GM12878 (cell line): ENCODE data around the gene NOL4L. TPM values are rescaled to one million over a fixed set of nuclear protein-coding genes. Genes with fewer than 3 reads are reported as not detected.

ENCODE experiments used
- ATAC-seq: fragments of 200-7000 bp; cut with Tn5 transposase; 3 replicates; pipeline ENCODE4 v1.9.1; 2020; ENCODE audit warnings: mild to moderate bottlenecking, moderate library complexity
- BruUV-seq: library from RNA; stranded (reverse); fragments of 400-500 nt; replicated peaks from 2 replicates; lab custom pipeline; 2021; lab: Mats Ljungman, UMichigan
- CTCF ChIA-PET: fragments of 300-600 bp; sonication (Branson Sonifier 250); formaldehyde crosslinking; extraction: SDS; loops from one replicate; lab custom pipeline; 2021; ENCODE audit warnings: inconsistent platforms; lab: Yijun Ruan, JAX
- POLR2A ChIA-PET: fragments of 350-600 bp; formaldehyde crosslinking; extraction: SDS; loops from one replicate; lab custom pipeline; 2021; ENCODE audit warnings: inconsistent platforms; lab: Charles Lee
- RAD21 ChIA-PET: fragments of 300-600 bp; sonication (Branson Sonifier 250); formaldehyde crosslinking; loops from one replicate; lab custom pipeline; 2023; ENCODE audit warnings: antibody characterized with exemption; ENCODE audit not compliant: unreplicated experiment; lab: Charles Lee
- SMC1A ChIA-PET: fragments of 300-600 bp; sonication (Branson Sonifier 250); formaldehyde crosslinking; loops from one replicate; lab custom pipeline; 2023; ENCODE audit not compliant: unreplicated experiment, uncharacterized antibody; lab: Charles Lee
- DNase-seq: peaks from one replicate; pipeline ENCODE4 v3.0.0-alpha.2; 2011; ENCODE audit warnings: low read depth, low spot score
- FAIRE-seq: peaks from 3 replicates; lab custom pipeline; 2011; peaks lifted over from hg19 to GRCh38; lab: Jason Lieb, UNC
- H2AFZ ChIP-seq: 2 replicates; pipeline ENCODE4 v1.6.0; 2011; ENCODE audit warnings: low read depth, low read length, control low read depth; ENCODE audit not compliant: control insufficient read depth
- H3K27ac ChIP-seq: 2 replicates; pipeline ENCODE4 v1.5.1; 2011; ENCODE audit warnings: control low read depth; ENCODE audit not compliant: control insufficient read depth, insufficient read depth
- H3K27me3 ChIP-seq, 2 experiments: replicated peaks in 1 of 2; 2 replicates each; pipeline versions ENCODE4 v1.6.0 to v1.6.1; 2011; ENCODE audit warnings: low read length in 1 of 2; ENCODE audit not compliant: control insufficient read depth in 2 of 2, insufficient read depth in 2 of 2
- H3K36me3 ChIP-seq, 2 experiments: 2 replicates each; pipeline ENCODE4 v1.5.1; 2011; ENCODE audit warnings: low read length in 1 of 2; ENCODE audit not compliant: control insufficient read depth in 2 of 2, insufficient read depth in 2 of 2
- H3K4me1 ChIP-seq: 2 replicates; pipeline ENCODE4 v1.6.1; 2011; ENCODE audit warnings: mild to moderate bottlenecking, low read length, moderate library complexity, mixed read lengths; ENCODE audit not compliant: control insufficient read depth, insufficient read depth
- H3K4me2 ChIP-seq: 2 replicates; pipeline ENCODE4 v1.6.0; 2011; ENCODE audit warnings: control low read depth; ENCODE audit not compliant: control insufficient read depth, insufficient read depth
- H3K4me3 ChIP-seq: fragments of 200-600 bp; sonication (generic); 2 replicates; pipeline ENCODE4 v1.5.1; 2016
- H3K79me2 ChIP-seq: 2 replicates; pipeline ENCODE4 v1.6.0; 2011; ENCODE audit warnings: low read length; ENCODE audit not compliant: control insufficient read depth, insufficient read depth
- H3K9ac ChIP-seq: 2 replicates; pipeline ENCODE4 v1.8.0; 2011; ENCODE audit warnings: low read length, control low read depth, mixed read lengths; ENCODE audit not compliant: control insufficient read depth, insufficient read depth
- H3K9me3 ChIP-seq: replicated peaks from 3 replicates; pipeline ENCODE4 v1.5.1; 2011; ENCODE audit warnings: mild to moderate bottlenecking, low read length; ENCODE audit not compliant: control insufficient read depth, insufficient read depth
- H4K20me1 ChIP-seq: 2 replicates; pipeline ENCODE4 v1.6.0; 2011; ENCODE audit not compliant: control insufficient read depth, insufficient read depth
- BACH1 ChIP-seq: fragments of 450-650 bp; IDR thresholded peaks from 2 replicates; pipeline ENCODE4 v1.6.1; 2017; ENCODE audit warnings: mild to moderate bottlenecking, borderline replicate concordance
- CBFB ChIP-seq: IDR thresholded peaks from 2 replicates; pipeline ENCODE4 v1.6.1; 2016; ENCODE audit warnings: antibody characterized with exemption, low read depth
- CHD2 ChIP-seq: IDR thresholded peaks from 2 replicates; pipeline ENCODE4 v1.6.1; 2011; ENCODE audit warnings: low read depth, low read length, improper control_type of control experiment, borderline replicate concordance
- HCFC1 ChIP-seq: fragments of 150-350 bp; IDR thresholded peaks from 2 replicates; pipeline ENCODE4 v1.6.1; 2014; ENCODE audit warnings: low read length
- HDGF ChIP-seq: fragments of 450-650 bp; IDR thresholded peaks from 2 replicates; pipeline ENCODE4 v1.6.1; 2016; ENCODE audit warnings: antibody characterized with exemption
- JUNB ChIP-seq: IDR thresholded peaks from 2 replicates; pipeline ENCODE4 v1.6.1; 2016; ENCODE audit warnings: antibody characterized with exemption, mild to moderate bottlenecking
- MXI1 ChIP-seq: fragments of 150-350 bp; IDR thresholded peaks from 2 replicates; pipeline ENCODE4 v1.6.1; 2011; ENCODE audit warnings: low read depth, mild to moderate bottlenecking, inconsistent platforms, low read length, improper control_type of control experiment
- NFYA ChIP-seq: IDR thresholded peaks from 2 replicates; pipeline ENCODE4 v1.6.1; 2011; ENCODE audit warnings: low read depth, mild to moderate bottlenecking, low read length, improper control_type of control experiment, borderline replicate concordance
- NFYB ChIP-seq: IDR thresholded peaks from 2 replicates; pipeline ENCODE4 v1.6.1; 2011; ENCODE audit warnings: low read depth, mild to moderate bottlenecking, low read length, improper control_type of control experiment, moderate library complexity; ENCODE audit not compliant: insufficient read depth
- RAD51 ChIP-seq: fragments of 450-650 bp; IDR thresholded peaks from 2 replicates; pipeline ENCODE4 v1.6.1; 2016; ENCODE audit warnings: moderate library complexity, mild to moderate bottlenecking, inconsistent platforms
- RFX5 ChIP-seq: IDR thresholded peaks from 2 replicates; pipeline ENCODE4 v1.6.1; 2011; ENCODE audit warnings: low read depth, low read length, improper control_type of control experiment
- SMAD1 ChIP-seq: fragments of 450-650 bp; IDR thresholded peaks from 2 replicates; pipeline ENCODE4 v1.6.1; 2018; ENCODE audit warnings: mild to moderate bottlenecking, low read depth; ENCODE audit not compliant: partially characterized antibody
- SPI1 ChIP-seq: IDR thresholded peaks from 2 replicates; pipeline ENCODE4 v1.6.1; 2011; ENCODE audit warnings: low read depth, mild to moderate bottlenecking, low read length, moderate library complexity, borderline replicate concordance; ENCODE audit not compliant: insufficient read depth
- TBL1XR1 ChIP-seq: IDR thresholded peaks from 2 replicates; pipeline ENCODE4 v1.6.1; 2012; ENCODE audit warnings: low read depth, low read length, improper control_type of control experiment
- TCF12 ChIP-seq: IDR thresholded peaks from 2 replicates; pipeline ENCODE4 v1.6.1; 2011; ENCODE audit warnings: low read depth, mild to moderate bottlenecking, low read length
- YY1 ChIP-seq: IDR thresholded peaks from 2 replicates; pipeline ENCODE4 v1.6.1; 2011; ENCODE audit warnings: low read depth, mild to moderate bottlenecking, low read length
- ZSCAN29 ChIP-seq: fragments of 450-650 bp; IDR thresholded peaks from 2 replicates; pipeline ENCODE4 v1.6.1; 2017; ENCODE audit warnings: mild to moderate bottlenecking, moderate library complexity
- WGBS: methylation state at CpG from one replicate; pipeline ENCODE4 v1.1.6; 2016; ENCODE audit warnings: low lambda C conversion rate; ENCODE audit not compliant: insufficient replicate concordance, insufficient coverage; ENCODE audit errors: missing lambda C conversion rate; 5-methylcytosine and 5-hydroxymethylcytosine counted together
- in situ Hi-C: fragments of 300-500 bp; cut with MboI; formaldehyde crosslinking; loops from 9 replicates; pipeline ENCODE4 v1.14.3; 2018; ENCODE audit warnings: mixed read lengths
- intact Hi-C: fragments of 100-400 bp; cut with micrococcal nuclease; formaldehyde crosslinking; loops from one replicate; pipeline ENCODE4 v1.14.2; 2022; ENCODE audit not compliant: unreplicated experiment
- polyA plus RNA-seq, 11 experiments: library from polyadenylated mRNA; depleted of rRNA in 4 of 11; unstranded in 6 of 11; stranded (reverse) in 5 of 11; fragments of >200 nt; fragmentation: Nextera tagmentation in 4 of 11; fragmentation: Illumina TruSeq in 1 of 11; extraction: Ambion mirVana in 4 of 11; extraction: Trizol in 1 of 11; gene quantifications; 1 replicate in 1 of 11; 2 replicates in 10 of 11; pipeline versions ENCODE4 v1.2.1 to v1.2.3, GENCODE V29; 2011 to 2016; ENCODE audit warnings: inconsistent platforms in 2 of 11, missing spikeins in 2 of 11, low read depth in 1 of 11
- total RNA-seq, 4 experiments: library from RNA; depleted of rRNA in 3 of 4; stranded (reverse); fragments of >200 nt in 3 of 4; fragmentation: Illumina TruSeq in 1 of 4; extraction: Trizol in 1 of 4; gene quantifications; 2 replicates each; pipeline versions ENCODE4 v1.2.1 to v1.2.3, GENCODE V29; 2013 to 2021
- TF ChIP-seq, protein P1 (sequence below): fragments of 450-650 bp; IDR thresholded peaks from 2 replicates; pipeline ENCODE4 v1.6.1; 2017; ENCODE audit warnings: low read depth, mild to moderate bottlenecking, moderate library complexity
- TF ChIP-seq, protein P2 (sequence below): fragments of 450-650 bp; formaldehyde crosslinking; IDR thresholded peaks from 2 replicates; pipeline ENCODE4 v1.4.0; 2022; ENCODE audit warnings: mild to moderate bottlenecking, moderate library complexity

NOL4L gene
- total and polyA plus RNA-seq, 10 of the 15 experiments (the other 5 are each of a cell fraction or from before 2014, with no cell fraction given) = 2.3 to 24.0 (median 8.0) TPM

DNA sequence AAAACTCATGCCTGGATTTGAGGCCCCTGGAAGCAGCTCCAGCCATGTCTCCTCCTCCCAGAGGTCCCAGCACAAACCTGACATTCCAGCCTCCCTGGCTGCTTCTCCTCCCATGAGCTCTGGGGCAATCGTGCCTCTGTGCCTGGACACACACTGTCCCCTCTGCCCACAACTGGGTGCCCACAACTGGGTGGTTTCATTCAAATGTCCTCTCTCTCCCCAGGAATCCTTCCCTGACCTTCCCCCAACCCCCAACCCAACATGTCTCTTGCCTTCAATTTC, 37.4 kb downstream of the NOL4L start:
- Histone ChIP-seq H3K27me3 (no peaks in the 10 kb centered on the region), H3K36me3 (no peaks in the 10 kb centered on the region), H3K4me2 (no peak overlapping the region), H3K9me3 (no peaks in the 10 kb centered on the region), H3K4me3 (no peak overlapping the region), H3K4me1 (no peaks in the 10 kb centered on the region), H3K27ac (no peak overlapping the region), H3K9ac (no peak overlapping the region), H3K79me2 (no peaks in the 10 kb centered on the region), H4K20me1 (no peaks in the 10 kb centered on the region), H2AFZ (no peak overlapping the region)
- SMC1A ChIA-PET = interaction anchor here (1.6 to 2.0 kb wide), 2 partner anchors 10 to 26 kb away, joined by 5 to 6 read pairs; no protein-coding TSS in a partner anchor
- no TSS peak for BruUV-seq
- intact Hi-C loops = no loop called here
- POLR2A ChIA-PET = no interaction called here
- ATAC-seq (no peak), DNase-seq (no peak), FAIRE-seq (no peak)
- in situ Hi-C loops = no loop called here
- RAD21 ChIA-PET = no interaction called here
- CTCF ChIA-PET = interaction anchor here (0.9 kb wide), 1 partner anchor 25 kb away, joined by 3 read pairs; no protein-coding TSS in a partner anchor
- 36% methylated on average over 1 of the region's 1 CpG for WGBS
- TF ChIP-seq NFYB (no peak), CBFB (no peak), HDGF (no peak), MXI1 (no peak), ZSCAN29 (no peak), SPI1 (no peak), TBL1XR1 (no peak), JUNB (no peak), RAD51 (no peak), CHD2 (no peak), BACH1 (no peak), SMAD1 (no peak), RFX5 (no peak), HCFC1 (no peak), NFYA (no peak), YY1 (no peak), TCF12 (no peak)
- TF ChIP-seq, protein P1, sequence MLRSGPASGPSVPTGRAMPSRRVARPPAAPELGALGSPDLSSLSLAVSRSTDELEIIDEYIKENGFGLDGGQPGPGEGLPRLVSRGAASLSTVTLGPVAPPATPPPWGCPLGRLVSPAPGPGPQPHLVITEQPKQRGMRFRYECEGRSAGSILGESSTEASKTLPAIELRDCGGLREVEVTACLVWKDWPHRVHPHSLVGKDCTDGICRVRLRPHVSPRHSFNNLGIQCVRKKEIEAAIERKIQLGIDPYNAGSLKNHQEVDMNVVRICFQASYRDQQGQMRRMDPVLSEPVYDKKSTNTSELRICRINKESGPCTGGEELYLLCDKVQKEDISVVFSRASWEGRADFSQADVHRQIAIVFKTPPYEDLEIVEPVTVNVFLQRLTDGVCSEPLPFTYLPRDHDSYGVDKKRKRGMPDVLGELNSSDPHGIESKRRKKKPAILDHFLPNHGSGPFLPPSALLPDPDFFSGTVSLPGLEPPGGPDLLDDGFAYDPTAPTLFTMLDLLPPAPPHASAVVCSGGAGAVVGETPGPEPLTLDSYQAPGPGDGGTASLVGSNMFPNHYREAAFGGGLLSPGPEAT = no peak
- TF ChIP-seq, protein P2, sequence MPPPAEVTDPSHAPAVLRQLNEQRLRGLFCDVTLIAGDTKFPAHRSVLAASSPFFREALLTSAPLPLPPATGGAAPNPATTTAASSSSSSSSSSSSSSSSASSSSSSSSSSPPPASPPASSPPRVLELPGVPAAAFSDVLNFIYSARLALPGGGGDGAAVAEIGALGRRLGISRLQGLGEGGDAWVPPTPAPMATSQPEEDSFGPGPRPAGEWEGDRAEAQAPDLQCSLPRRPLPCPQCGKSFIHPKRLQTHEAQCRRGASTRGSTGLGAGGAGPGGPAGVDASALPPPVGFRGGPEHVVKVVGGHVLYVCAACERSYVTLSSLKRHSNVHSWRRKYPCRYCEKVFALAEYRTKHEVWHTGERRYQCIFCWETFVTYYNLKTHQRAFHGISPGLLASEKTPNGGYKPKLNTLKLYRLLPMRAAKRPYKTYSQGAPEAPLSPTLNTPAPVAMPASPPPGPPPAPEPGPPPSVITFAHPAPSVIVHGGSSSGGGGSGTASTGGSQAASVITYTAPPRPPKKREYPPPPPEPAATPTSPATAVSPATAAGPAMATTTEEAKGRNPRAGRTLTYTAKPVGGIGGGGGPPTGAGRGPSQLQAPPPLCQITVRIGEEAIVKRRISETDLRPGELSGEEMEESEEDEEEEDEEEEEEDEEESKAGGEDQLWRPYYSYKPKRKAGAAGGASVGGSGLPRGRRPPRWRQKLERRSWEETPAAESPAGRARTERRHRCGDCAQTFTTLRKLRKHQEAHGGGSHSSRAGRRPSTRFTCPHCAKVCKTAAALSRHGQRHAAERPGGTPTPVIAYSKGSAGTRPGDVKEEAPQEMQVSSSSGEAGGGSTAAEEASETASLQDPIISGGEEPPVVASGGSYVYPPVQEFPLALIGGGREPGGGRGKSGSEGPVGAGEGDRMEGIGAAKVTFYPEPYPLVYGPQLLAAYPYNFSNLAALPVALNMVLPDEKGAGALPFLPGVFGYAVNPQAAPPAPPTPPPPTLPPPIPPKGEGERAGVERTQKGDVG = no peak
